ENCODE results near the gene WDR83. TPM values are rescaled to one million over a fixed set of nuclear protein-coding genes. Genes with fewer than 3 reads are reported as not detected.

Gene WDR83
- polyA plus RNA-seq, 3 donors, result 7.9 to 9.9 (median 8.5) TPM

- intact Hi-C loops (cut with micrococcal nuclease), result no loop called here
- H3K27ac ChIP-seq (ENCODE audit: low read depth in 1 of 2, low read length in 2 of 2), result peak overlapping the region in 1 of 2 donors; percentile 27
These were observed 9.3 kb downstream of the WDR83 start for GRCh38 chr19:12675940-12676339.

GRCh38 chr19:12676384-12676792, 9.8 kb downstream of the WDR83 start:
- Histone ChIP-seq H3K27ac (ENCODE audit: low read depth in 1 of 2, low read length in 2 of 2) (peak overlapping the region in 1 of 2 donors; percentile 32), H3K9ac (ENCODE audit: insufficient read depth, low read length, poor library complexity, severe bottlenecking) (no peak overlapping the region), H3K4me2 (replicated peaks; ENCODE audit: extremely low read depth, low read length, poor library complexity, severe bottlenecking) (no peak overlapping the region), H4K20me1 (ENCODE audit: insufficient read depth, low read length) (peaks cover 67% of the 10 kb centered on the region), H3K36me3 (replicated peaks in 1 of 2; ENCODE audit: control insufficient read depth in 1 of 2, insufficient read depth in 2 of 2, low read length in 2 of 2) (peaks cover 60 to 79% of the 10 kb centered on the region in 2 donors), H3K9me3 (replicated peaks in 1 of 2; ENCODE audit: control insufficient read depth in 1 of 2, insufficient read depth in 1 of 2, low read length in 2 of 2) (no peaks in the 10 kb centered on the region), H3K27me3 (ENCODE audit: control insufficient read depth in 2 of 2, insufficient read depth in 2 of 2, low read length in 2 of 2) (no peaks in the 10 kb centered on the region), H2AFZ (ENCODE audit: insufficient read depth, low read depth, low read length, poor library complexity, severe bottlenecking) (no peak overlapping the region), H3K4me1 (ENCODE audit: control insufficient read depth in 1 of 2, insufficient read depth in 2 of 2, low read length in 2 of 2) (peaks cover 9 to 19% of the 10 kb centered on the region in 2 donors), H3K79me2 (ENCODE audit: insufficient read depth, low read length) (peaks cover 22% of the 10 kb centered on the region), H3K4me3 (replicated peaks in 1 of 3; ENCODE audit: low read depth in 2 of 3, low read length in 3 of 3) (no peak overlapping the region)
- peak; percentile 59 to 75 (median 60) for DNase-seq
- TF ChIP-seq, protein P1, sequence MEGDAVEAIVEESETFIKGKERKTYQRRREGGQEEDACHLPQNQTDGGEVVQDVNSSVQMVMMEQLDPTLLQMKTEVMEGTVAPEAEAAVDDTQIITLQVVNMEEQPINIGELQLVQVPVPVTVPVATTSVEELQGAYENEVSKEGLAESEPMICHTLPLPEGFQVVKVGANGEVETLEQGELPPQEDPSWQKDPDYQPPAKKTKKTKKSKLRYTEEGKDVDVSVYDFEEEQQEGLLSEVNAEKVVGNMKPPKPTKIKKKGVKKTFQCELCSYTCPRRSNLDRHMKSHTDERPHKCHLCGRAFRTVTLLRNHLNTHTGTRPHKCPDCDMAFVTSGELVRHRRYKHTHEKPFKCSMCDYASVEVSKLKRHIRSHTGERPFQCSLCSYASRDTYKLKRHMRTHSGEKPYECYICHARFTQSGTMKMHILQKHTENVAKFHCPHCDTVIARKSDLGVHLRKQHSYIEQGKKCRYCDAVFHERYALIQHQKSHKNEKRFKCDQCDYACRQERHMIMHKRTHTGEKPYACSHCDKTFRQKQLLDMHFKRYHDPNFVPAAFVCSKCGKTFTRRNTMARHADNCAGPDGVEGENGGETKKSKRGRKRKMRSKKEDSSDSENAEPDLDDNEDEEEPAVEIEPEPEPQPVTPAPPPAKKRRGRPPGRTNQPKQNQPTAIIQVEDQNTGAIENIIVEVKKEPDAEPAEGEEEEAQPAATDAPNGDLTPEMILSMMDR (IDR thresholded peaks at IDR 0.05), result peak; percentile 88
- 44% methylated on average over 4 of the region's 4 CpGs for WGBS (ENCODE audit: insufficient coverage)
- peaks cover 27% of the 10 kb centered on the region for H3K4me1 Mint-ChIP-seq
- peaks cover 64 to 83% of the 10 kb centered on the region in 2 donors for H3K36me3 Mint-ChIP-seq
- intact Hi-C loops (cut with micrococcal nuclease), result no loop called here
- H3K27ac Mint-ChIP-seq, result peak overlapping the region in 4 of 7 donors; percentile 1 to 57 (median 14)
- no peak overlapping the region for H3K4me3 Mint-ChIP-seq
- peaks cover 0 to 3% (median 0%) of the 10 kb centered on the region in 7 donors for H3K9me3 Mint-ChIP-seq
- peaks cover 0 to 4% (median 0%) of the 10 kb centered on the region in 3 donors for H3K27me3 Mint-ChIP-seq (ENCODE audit: low read depth in 3 of 3)

More at GRCh38 chr19:12675940-12676339, 9.3 kb downstream of the WDR83 start:
- H3K79me2 ChIP-seq (ENCODE audit: insufficient read depth, low read length), result peaks cover 19% of the 10 kb centered on the region
- H3K9ac ChIP-seq (ENCODE audit: insufficient read depth, low read length, poor library complexity, severe bottlenecking), result no peak overlapping the region
- H3K4me1 Mint-ChIP-seq, result peaks cover 23% of the 10 kb centered on the region
- TF ChIP-seq, protein P1 (IDR thresholded peaks at IDR 0.05), result no peak
- WGBS (ENCODE audit: insufficient coverage), result 95% methylated on average over 14 of the region's 15 CpGs
- no peaks in the 10 kb centered on the region for H3K9me3 ChIP-seq (replicated peaks in 1 of 2; ENCODE audit: control insufficient read depth in 1 of 2, insufficient read depth in 1 of 2, low read length in 2 of 2)
- no peak for DNase-seq
- H3K9me3 Mint-ChIP-seq, result peaks cover 0 to 3% (median 0%) of the 10 kb centered on the region in 7 donors
- no peak overlapping the region for H3K4me2 ChIP-seq (replicated peaks; ENCODE audit: extremely low read depth, low read length, poor library complexity, severe bottlenecking)
- H3K27me3 ChIP-seq (ENCODE audit: control insufficient read depth in 2 of 2, insufficient read depth in 2 of 2, low read length in 2 of 2), result no peaks in the 10 kb centered on the region
- H3K36me3 Mint-ChIP-seq, result peaks cover 64 to 83% of the 10 kb centered on the region in 2 donors
- H3K27me3 Mint-ChIP-seq (ENCODE audit: low read depth in 3 of 3), result peaks cover 0 to 2% (median 0%) of the 10 kb centered on the region in 3 donors
- H3K4me3 Mint-ChIP-seq, result no peak overlapping the region
- H3K36me3 ChIP-seq (replicated peaks in 1 of 2; ENCODE audit: control insufficient read depth in 1 of 2, insufficient read depth in 2 of 2, low read length in 2 of 2), result peaks cover 60 to 79% of the 10 kb centered on the region in 2 donors
- peak overlapping the region in 2 of 7 donors; percentile 13 to 17 for H3K27ac Mint-ChIP-seq
- peaks cover 5 to 15% of the 10 kb centered on the region in 2 donors for H3K4me1 ChIP-seq (ENCODE audit: control insufficient read depth in 1 of 2, insufficient read depth in 2 of 2, low read length in 2 of 2)
- no peak overlapping the region for H2AFZ ChIP-seq (ENCODE audit: insufficient read depth, low read depth, low read length, poor library complexity, severe bottlenecking)
- no peak overlapping the region for H3K4me3 ChIP-seq (replicated peaks in 1 of 3; ENCODE audit: low read depth in 2 of 3, low read length in 3 of 3)
- H4K20me1 ChIP-seq (ENCODE audit: insufficient read depth, low read length), result peaks cover 65% of the 10 kb centered on the region
